ENCODE data around the gene GDF11. TPM values are rescaled to one million over a fixed set of nuclear protein-coding genes. Genes with fewer than 3 reads are reported as not detected.

GDF11 gene
- total and polyA plus RNA-seq, 2 of the 8 experiments (the other 6 are each of a cell fraction or from before 2014, with no cell fraction given) = 12.1 to 15.1 TPM

DNA sequence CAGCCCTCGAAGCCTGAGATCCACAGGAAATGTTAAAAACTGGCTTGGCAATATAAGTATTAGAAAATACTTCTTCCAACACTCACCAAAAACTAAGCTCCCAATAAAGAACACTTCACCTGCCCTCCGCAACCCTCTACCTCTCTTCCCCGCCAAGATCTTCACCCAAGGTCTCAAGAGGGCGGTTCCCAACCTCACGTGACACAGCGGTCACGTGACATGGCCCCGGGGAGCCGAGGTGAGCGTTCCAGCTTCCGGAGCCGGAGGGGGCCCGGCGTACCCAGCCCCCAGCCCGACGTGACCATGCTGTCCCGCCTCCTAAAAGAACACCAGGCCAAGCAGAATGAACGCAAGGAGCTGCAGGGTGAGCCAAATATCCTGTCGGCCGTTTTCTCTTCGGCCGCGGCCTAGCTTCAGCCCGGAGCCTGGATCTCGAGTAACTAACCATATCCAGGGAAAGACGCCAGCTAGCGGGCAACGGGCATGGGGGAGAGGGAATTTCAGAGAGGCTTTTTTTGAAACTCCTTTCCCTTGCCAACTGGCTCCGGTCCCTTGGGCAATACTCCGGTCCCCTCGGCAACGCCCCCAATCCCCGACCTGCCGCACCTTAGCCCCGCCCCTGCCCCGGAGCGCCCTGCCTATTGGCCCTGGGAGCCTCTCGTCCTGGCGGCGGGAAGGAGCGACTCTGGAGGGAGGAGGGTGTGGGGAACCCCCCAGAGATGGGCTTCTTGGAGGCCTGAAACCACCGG lies 26.9 kb upstream of the GDF11 start, which contains the start of gene BLOC1S1 (continued):
- TF ChIP-seq, protein P1, sequence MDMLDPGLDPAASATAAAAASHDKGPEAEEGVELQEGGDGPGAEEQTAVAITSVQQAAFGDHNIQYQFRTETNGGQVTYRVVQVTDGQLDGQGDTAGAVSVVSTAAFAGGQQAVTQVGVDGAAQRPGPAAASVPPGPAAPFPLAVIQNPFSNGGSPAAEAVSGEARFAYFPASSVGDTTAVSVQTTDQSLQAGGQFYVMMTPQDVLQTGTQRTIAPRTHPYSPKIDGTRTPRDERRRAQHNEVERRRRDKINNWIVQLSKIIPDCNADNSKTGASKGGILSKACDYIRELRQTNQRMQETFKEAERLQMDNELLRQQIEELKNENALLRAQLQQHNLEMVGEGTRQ (IDR thresholded peaks at IDR 0.05; ENCODE audit: low read length) = peak; percentile 100
- TF ChIP-seq RNF2 (IDR thresholded peaks at IDR 0.05; ENCODE audit: borderline replicate concordance, low read depth, low read length, missing control alignments, poor library complexity, severe bottlenecking) (no peak), YY1 (IDR thresholded peaks at IDR 0.05; ENCODE audit: low read depth, low read length) (0 out of 2 replicates have a peak, but pooled peaks have one; percentile 28), NANOG (IDR thresholded peaks at IDR 0.05; ENCODE audit: insufficient read depth, low read depth, low read length, poor library complexity, severe bottlenecking) (peak; percentile 83), POLR2AphosphoS5 (IDR thresholded peaks at IDR 0.05; ENCODE audit: low read depth, low read length) (peak; percentile 57), GTF2F1 (IDR thresholded peaks at IDR 0.05; ENCODE audit: borderline replicate concordance, low read depth, low read length) (peak; percentile 82; the same call in 1 of the 2 replicates), EP300 (IDR thresholded peaks at IDR 0.05; ENCODE audit: borderline replicate concordance in 1 of 2, low read depth in 2 of 2, low read length in 2 of 2) (peak in 1 of 2 experiments; percentile 85; a peak in 1 of 3 replicates), RXRA (IDR thresholded peaks at IDR 0.05; ENCODE audit: insufficient read depth, low read depth, low read length) (0 out of 2 replicates have a peak, but pooled peaks have one; percentile 47), HDAC2 (IDR thresholded peaks at IDR 0.05; ENCODE audit: borderline replicate concordance in 1 of 2, low read depth in 2 of 2, low read length in 2 of 2) (peak in 1 of 2 experiments; percentile 97; a peak in 2 of 4 replicates), PHF8 (conservative IDR thresholded peaks at IDR 0.05; ENCODE audit: low read depth, low read length) (peak; percentile 92), RBBP5 (IDR thresholded peaks at IDR 0.05; ENCODE audit: borderline replicate concordance, low read depth, low read length) (peak; percentile 69; the same call in 1 of the 2 replicates), CBX5 (IDR thresholded peaks at IDR 0.05; ENCODE audit: low read depth, low read length) (no peak), CHD2 (IDR thresholded peaks at IDR 0.05; ENCODE audit: low read length) (peak; percentile 20; the same call in 1 of the 2 replicates), SIN3A (conservative IDR thresholded peaks at IDR 0.05 in 1 of 2, IDR thresholded peaks at IDR 0.05 in 1 of 2; ENCODE audit: low read depth in 1 of 2, low read length in 2 of 2) (peak; percentile 99), KDM5A (IDR thresholded peaks at IDR 0.05; ENCODE audit: low read length) (peak; percentile 95)
- TF ChIP-seq, protein P2, sequence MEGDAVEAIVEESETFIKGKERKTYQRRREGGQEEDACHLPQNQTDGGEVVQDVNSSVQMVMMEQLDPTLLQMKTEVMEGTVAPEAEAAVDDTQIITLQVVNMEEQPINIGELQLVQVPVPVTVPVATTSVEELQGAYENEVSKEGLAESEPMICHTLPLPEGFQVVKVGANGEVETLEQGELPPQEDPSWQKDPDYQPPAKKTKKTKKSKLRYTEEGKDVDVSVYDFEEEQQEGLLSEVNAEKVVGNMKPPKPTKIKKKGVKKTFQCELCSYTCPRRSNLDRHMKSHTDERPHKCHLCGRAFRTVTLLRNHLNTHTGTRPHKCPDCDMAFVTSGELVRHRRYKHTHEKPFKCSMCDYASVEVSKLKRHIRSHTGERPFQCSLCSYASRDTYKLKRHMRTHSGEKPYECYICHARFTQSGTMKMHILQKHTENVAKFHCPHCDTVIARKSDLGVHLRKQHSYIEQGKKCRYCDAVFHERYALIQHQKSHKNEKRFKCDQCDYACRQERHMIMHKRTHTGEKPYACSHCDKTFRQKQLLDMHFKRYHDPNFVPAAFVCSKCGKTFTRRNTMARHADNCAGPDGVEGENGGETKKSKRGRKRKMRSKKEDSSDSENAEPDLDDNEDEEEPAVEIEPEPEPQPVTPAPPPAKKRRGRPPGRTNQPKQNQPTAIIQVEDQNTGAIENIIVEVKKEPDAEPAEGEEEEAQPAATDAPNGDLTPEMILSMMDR (IDR thresholded peaks at IDR 0.05; ENCODE audit: control extremely low read depth in 1 of 3, insufficient read depth in 1 of 3, low read depth in 1 of 3, low read length in 3 of 3) = no peak
- TF ChIP-seq, protein P3, sequence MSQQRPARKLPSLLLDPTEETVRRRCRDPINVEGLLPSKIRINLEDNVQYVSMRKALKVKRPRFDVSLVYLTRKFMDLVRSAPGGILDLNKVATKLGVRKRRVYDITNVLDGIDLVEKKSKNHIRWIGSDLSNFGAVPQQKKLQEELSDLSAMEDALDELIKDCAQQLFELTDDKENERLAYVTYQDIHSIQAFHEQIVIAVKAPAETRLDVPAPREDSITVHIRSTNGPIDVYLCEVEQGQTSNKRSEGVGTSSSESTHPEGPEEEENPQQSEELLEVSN (IDR thresholded peaks at IDR 0.05) = peak; percentile 78

All from H1 (cell line).